GM18499 (cell line): Measurements from ENCODE around the gene CDH4.
"Not testable (repeated sequence)": the region's sequence is repeated elsewhere in the genome, so short reads cannot be mapped to it uniquely, and the experiment has no call there.

ENCODE experiments used
- ATAC-seq: cut with Tn5 transposase; IDR thresholded peaks from one replicate; pipeline ENCODE4 v1.9.1; 2021; ENCODE audit warnings: moderate number of reproducible peaks; ENCODE audit not compliant: insufficient read depth, unreplicated experiment

The CDH4 gene

DNA sequence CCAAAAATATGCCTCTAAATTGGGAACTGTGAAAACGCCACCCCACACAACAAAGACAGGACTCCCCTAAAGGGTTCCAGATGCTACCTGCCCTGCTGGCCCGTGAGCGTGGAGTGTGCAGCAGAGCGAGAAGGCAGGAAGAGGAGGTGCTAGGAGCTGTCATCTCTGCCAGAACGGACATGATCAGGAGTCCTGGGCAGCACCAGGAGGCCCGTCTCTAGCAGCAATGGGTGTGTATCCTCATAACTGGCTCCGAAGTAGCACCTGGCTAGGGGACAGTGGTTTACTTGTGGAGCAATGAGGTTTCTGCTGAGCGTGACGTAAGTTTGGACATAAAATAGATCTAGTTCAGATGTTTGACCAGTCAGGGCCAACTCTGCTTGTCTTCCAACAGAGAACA is 226.0 kb downstream of the CDH4 start:
- ATAC-seq = no peak

DNA sequence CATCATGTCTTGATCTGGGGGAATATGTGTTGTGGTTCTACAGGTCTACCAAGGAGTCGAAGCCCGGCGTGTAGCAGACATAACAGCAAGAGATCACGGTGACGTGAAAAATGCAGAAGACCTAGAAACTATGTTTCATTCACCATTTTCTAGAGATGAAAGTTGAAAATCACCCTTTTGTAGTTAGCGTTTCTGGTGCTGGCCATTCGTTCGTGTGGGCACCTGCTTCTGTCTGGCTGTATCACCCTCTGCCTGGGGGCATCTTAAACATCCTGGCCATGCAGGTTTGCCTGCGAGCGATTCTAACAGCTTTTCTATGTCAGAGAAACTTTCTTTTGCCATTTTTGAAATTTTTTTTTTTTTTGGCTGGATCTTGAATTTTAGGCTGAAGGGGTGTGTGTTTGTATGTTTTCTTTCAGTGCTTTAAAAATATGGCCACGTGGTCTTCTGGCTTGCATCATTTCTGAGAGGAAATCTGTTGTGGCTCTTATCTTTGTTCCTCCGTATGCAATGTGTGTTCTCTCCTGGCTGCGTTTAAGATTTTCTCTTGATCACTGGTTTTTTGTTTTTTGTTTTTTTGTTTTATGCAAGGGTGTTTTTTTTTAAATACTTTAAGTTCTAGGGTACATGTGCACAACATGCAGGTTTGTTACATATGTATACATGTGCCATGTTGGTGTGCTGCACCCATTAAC is 226.7 kb downstream of the CDH4 start:
- no peak for ATAC-seq

DNA sequence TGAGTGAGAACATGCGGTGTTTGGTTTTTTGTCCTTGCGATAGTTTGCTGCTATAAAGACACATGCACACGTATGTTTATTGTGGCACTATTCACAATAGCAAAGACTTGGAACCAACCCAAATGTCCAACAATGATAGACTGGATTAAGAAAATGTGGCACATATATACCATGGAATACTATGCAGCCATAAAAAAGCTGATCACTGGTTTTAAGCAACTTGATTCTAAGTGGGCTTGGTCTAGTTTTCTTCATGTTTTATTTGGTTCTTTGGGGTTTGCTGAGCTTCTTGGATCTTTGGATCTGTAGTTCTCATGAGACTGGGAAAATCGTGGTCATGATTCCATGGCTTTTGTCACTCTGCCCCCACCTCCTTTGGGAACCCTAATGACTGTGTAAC is 227.4 kb downstream of the CDH4 start:
- ATAC-seq = not testable (repeated sequence)

DNA sequence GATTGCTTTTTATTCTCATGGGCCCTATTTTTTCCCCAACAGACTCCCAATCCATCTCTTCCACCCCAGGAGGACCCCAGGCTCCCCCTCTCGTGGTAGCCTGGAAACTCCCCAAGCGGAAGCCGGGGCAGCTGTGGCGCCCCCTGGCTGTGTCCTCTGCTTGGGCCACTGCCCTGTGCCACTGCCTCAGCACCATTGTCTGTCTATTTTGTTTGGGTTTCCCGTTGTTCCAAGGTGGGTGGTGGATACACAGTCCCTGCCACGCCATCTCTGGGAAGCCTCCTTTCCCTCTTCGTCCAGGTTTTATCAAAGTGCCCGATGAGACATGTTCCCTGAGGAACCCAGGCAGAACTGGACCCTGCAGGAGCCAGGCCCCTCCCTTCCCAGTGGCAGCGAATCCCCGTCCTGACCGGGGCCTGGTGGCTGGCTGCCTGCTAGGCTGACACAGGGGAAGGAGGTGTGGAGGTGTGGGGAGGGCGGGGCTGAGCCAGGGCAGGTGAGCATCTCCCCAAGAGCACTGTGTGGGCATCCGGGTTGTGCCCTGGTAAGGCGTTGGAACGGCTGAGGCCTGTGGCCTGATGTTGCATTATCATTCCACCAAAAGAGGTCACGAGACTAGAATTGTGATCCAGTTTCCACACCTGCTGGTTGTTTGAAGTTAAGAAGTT is 228.2 kb downstream of the CDH4 start:
- no peak for ATAC-seq

DNA sequence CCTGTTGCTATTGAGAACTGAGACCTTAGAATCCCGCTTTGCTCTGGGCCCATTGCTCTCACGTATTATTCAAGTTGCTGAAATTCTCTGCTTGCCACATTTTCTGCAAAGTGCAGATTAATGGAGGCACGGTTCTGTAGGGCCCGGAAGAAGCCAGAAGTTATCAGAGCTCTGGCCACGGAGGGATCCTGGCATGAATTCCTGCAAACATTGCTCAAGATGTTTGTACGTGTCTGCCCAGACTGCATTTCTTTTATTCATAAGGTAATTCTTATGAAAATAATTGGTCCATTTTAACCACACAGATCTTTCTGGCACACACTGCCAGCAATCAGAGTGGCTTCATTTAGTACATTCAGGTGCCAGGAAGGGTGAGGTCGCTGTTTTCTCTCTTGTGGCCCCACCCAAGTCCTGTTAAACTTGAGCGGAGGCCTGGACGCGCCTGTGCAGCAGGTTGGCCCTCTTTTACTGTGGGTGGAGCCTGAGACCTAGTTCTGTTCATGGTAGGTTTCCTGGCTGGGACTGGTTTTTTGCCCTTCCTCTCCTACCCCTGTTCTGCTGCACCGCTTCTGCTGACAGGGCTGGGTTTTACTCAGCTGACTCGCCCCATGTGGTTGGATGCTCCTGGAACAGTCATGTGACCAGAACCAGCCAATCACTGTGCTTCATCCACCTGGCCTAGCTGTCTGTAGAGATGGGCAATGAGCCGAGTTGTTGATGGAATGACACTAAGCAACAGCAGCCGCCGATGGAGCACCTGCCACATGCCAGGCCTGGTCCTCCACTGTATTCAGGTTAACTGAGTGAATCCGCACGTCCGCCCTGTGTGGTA is 230.2 kb downstream of the CDH4 start:
- ATAC-seq = no peak

DNA sequence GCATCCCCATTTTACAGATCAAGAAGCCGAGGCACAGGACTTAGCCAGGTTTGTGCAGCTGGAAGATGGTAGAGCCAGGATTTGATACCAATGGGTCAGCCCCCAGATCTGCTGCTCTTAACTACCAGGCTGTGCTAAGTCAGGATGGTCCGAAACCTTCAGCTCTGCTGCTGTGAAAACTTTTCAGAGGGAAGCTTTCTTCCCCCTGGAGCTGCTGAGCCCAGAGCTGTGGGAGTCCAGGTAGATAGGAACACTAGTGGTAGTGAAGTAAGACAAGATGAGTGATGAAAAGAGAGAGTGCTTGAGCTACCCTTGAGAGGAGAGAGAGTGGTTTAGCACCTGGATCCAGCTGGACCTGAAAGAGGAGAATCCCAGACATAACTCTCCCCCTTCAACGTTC is 230.8 kb downstream of the CDH4 start:
- no peak for ATAC-seq

DNA sequence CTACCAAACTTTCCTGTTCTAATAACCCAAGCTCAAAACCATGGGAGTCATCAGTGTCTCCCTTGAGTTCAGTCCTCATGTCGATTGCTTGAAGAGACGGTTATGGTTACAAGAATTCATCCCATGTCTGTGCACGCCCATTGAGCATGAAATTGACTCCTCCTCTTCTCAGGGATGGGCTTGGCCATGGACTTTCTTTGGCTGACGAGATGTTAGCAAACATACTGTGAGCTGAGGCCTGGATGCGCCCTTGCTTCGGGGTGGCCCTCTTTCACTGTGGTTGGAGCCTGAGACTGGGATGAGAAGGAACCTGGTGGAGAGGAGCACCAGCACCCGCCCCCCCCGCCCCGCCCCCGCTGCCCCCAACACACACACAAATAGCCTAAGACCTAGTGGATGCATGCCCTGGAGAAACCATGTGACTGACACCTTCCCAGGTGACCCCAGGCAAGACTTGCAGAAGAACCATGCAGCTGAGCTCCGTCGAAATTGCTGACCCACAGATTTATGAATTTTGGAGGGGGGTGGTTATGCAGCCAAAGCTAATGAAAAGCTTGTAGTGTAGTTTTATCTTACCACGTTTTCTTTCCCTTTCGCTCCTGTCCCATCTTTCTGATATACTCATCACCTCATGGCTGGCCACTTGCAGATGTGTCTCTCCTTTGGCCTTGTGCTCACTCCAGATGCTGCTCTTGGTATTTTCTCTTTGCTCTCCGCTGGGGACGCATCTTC is 231.4 kb downstream of the CDH4 start:
- no peak for ATAC-seq

DNA sequence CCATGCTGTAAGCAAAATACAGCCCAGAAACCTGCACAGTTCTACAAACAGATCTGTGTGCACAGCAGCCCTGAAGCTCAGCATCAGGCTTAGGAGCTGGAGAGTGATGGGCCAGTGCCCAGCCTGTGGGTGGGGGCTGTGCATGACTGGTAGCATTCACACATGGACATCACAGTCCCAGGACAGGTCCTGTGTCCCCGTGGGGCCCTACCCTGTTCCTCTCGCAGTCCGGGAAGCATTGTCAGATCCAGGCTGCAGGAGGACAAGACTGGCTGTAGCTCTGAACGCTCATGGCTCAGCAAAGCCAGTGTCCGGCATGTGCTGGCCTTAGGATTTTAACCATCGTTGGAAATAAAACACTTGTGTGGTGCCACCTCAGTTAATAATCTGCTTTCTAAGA is 234.1 kb downstream of the CDH4 start:
- no peak for ATAC-seq

DNA sequence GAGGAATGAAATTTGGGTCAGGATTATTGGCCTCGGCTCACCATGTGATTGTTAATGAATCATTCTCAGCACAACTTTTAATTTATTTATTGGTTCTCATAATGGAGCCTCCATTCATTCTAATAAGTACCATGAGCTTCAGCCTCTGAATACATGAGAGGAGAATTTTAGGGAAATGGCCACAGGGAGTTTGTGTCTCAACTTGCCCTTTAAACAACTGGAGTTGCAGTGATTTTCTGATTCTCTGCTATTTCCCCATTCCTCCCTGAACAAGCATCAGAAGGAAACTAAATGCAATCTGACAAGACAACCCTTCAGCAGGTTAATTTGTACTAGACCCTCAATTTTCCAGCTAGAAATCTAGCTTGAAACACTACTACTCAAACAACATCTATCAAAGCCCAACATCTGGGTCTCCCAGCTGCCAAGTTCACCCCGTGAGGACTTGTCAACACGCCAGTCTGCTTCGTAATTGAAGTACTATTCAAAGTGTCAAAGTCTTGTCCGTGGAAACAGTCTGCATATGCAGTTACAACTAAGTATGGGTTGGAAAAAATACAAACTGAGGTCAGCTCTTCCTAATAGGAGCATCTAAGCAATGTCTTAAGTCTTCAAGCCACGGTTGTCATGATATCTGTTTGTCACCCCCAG is 235.4 kb downstream of the CDH4 start:
- no peak for ATAC-seq

DNA sequence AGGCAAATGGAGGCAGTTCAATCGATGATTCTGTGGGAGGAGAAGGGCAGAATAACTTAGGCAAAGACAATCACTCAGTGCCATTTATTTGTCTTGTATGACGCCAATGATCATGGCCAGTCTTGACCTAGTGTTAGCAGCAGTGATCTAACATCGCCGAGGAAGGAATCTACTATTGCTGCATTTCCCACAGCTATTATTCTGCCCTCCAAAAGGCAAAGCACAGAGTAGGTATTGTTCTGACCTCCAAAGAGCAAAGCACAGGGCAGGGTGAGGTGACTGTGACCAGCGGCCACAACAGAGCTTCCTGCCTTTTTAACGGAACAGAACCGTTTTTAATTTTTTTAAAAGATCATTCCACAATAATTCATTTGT is 235.9 kb downstream of the CDH4 start:
- ATAC-seq = no peak

DNA sequence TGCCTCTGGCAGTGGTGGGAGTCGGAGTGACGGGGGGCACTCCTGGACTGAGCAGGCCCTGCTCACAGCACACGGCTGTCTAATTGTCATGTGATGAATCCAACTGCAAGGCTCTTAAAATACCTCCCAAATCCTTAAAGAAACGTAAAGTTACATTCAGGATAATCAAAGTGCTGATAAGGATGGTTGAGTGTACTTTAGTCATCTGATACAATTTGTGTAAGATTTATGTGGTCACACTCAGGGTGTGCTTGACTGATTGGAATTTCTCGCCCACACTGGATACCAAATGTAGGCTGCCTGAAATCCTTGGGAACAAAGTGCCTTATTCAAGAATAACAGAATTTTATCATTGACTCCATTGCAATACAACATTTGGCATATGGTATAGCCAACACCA is 238.7 kb downstream of the CDH4 start:
- no peak for ATAC-seq

DNA sequence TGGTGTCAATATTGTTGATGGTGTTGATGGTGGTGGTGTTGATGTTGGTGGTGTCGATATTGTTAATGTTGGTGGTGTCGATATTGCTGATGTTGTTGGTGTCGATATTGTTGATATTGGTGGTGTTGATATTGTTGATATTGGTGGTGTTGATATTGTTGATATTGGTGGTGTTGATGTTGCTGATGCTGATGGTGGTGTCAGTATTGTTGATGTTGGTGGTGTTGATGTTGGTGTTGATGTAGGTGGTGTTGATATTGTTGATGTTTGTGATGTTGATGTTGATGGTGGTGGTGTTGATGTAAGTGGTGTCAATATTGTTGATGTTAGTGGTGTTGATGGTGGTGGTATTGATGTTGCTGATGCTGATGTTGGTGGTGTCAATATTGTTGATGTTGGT is 240.0 kb downstream of the CDH4 start:
- no peak for ATAC-seq

DNA sequence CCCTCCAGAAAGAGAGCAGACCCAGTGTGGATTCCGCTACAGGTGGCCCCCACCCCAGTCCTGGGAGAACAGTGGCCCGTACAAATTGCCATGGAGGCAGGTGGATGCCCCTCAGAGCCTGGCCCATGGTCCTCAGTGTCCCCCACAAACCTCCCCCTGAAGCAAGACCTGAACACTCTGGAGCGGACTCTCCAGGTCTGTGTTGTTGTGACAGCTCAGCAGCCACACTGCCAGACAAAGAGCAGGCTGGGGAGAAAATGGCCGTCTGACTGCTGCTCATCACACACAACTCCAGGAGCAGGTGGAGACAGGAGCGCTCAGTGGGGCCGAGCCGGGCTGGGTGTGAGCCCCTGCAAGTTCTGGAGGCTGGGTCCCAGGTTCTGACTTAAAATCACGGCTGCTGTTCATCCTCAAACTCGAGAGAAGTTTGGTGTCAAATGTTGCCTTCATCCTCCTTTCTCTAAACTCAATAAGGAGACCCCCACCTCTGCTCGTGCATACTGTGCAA is 241.8 kb downstream of the CDH4 start:
- ATAC-seq = no peak

DNA sequence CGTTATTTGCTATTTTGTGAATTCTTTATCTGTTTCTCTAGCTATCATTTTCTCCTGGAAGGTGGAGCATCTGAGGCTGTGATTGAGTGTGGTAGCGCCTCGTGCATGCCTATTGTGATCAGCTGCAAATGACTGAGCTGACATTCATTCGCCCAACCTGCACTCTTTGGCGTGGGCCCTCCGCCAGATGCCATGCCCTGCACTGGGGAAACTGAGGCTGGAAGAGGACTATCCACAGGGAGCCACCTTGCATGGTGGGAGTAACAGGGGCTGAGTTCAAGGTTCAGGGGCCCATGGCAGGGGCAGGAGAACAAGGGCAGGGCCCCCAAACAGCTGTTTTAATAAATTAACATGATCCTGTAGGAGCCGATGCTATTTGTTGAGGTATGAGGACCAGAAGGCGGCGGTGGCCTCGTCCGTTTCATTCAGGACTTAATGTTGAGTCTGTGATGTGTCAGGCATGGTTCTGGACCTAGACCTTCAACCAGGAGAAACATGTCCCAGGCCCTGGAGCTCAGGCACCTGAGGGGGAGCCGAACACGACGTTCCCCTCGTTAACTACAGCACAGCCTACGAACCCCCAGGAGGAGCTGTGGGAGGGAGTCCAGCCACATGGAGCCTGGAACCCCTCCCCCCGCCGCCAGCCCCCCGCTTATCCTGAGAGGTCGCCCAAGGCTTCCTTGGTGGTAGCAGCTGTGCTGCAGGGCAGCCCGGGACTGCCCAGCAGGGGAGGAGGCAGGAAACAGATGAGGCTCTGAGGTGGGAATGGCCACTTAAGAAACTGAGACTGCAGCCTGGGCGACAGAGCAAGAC is 242.9 kb downstream of the CDH4 start:
- no peak for ATAC-seq

DNA sequence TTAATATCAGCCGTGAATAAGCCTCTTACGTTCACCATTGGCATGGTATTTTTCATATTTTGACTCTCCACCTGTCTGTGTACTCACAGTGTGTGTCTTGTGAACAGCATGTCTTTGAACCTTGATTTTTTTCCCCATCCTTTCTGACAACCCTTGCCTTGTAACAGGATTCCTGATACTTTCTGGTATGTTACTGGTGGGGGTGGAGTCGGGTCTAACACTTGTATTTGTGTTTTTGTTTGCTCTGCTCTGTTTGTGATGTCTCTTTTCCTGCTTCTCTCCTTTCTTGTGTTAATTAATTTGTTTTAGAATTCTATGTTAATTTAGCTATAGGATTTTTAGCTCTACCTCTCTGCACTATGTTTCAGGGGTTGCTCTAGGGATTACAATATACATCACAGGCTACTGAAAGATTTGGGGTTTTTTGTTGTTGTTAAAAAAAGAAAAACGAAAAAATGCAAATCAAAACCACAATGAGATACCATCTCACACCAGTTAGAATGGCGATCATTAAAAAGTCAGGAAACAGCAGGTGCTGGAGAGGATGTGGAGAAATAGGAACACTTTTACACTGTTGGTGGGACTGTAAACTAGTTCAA is 245.1 kb downstream of the CDH4 start:
- no peak for ATAC-seq

DNA sequence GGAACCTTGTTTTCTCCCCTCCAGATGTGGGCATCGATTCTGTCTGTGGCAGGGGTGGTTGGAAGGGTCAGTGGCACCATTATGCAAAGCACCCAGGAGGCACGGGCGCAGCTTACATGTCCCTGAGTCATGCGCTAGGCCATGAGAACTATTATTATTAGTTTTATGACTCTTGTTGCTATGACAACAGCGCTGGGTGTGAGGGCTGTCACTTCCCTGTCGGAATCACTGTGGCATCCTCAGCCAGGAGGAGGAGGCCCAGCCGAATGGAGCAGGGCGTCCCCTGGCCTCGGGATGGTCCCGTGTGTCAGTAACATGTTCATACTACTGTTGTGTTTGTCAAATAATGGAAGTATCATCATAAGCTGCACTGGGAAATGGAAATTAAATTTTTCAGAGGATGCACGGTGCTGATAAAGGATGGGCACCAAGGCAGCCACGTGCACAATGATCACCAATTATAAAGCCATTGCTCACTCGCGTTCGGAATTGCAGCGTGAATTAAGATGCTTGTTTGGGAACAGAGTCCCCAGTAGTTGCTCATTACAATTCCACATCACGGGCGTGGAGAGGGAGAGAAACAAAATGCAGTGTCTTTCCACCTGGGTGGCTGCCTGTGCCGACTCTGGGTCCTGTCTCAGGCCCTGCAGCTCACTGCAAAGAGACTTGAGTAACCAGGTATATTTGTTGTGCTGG is 247.9 kb downstream of the CDH4 start:
- no peak for ATAC-seq

DNA sequence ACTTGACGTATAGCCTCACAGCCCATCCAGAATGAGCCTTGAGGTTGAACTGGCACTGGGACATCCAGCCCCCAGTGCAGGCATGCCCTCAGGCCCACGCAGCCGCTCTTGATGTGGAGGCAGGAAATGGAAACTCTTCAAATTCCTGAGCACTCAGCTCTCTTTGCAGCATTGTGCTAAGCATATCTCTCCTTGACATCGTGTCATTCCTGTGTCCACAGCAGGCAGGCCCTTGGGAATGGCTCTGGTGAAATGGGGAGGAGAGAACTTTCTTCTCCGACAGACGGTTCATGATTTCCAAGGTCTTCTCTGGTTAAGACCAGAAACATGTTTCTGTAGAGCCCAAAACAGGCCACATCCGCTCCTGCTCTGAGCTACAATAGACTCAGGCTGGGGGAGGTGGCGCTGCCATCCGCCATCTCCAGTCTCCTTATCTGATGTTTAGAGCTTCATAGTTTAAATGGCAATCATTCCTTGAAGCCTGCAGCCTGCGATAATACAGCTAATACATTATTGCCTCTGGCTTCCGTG is 248.8 kb downstream of the CDH4 start:
- ATAC-seq = no peak

DNA sequence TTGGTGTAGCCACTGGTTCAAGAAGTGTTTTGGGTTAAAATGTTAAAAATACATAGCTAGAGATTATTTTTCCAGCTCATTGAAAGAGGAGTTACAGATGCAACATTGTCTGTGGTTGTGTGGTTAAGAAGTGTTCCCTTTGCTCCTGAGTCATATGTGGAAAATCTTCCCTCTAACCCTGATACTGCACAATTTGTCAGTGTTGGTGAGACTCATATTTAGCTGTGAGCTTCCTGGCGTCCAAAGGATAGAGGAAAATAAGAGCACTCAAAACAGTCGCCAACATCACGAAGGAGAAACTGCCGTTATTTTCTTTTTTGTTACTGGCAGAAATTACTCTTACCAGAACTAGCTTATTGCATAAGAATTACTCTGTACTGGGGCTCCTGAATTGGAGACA is 250.4 kb downstream of the CDH4 start:
- ATAC-seq = no peak
